ENCODE measurements around the gene GPR78.

DNA sequence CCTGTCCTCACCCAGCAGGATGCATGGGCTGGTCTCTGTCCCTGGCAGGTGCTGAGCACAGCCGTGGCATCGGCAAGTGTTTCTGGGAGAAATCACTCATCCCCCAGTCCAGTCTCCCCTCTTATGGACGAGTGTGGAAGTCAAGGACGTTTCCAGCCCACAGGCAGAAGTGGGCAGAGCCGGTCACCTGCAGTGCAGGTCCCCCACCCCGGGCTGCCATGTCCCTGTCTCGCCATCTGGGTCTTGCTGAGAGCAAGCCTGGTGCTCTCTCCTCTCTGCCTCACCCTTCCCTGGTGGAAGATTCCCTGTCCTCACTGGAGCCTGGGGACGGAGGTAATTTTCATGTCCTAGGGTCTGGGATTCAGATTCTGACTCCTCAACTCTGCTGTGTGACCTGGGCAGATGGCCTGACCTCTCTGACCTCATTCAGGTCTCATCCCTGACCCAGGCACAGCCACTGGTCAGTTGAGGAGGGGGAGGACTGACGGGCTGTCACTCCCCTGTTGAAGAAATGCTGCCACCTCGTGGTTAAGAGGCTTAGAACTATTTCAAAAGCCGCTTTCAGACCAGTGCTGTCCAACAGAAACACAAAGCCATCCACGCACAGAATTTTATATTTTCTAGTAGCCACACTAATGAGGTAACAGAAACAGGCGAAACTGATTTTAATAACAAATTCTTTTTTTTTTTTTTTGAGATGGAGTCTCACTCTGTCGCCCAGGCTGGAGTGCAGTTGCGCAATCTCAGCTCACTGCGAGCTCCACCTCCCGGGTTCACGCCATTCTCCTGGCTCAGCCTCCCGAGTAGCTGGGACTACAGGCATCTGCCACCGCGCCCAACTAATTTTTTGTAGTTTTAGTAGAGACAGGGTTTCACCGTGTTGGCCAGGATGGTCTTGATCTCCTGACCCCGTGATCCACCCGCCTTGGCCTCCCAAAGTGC lies 14.2 kb downstream of the GPR78 start:
- TF ChIP-seq EZH2phosphoT487 (IDR thresholded peaks at IDR 0.05; ENCODE audit: low read length) (no peak), EZH2 (optimal IDR thresholded peaks at IDR 0.05; ENCODE audit: low read depth, low read length) (no peak)
- TF ChIP-seq, protein P1, sequence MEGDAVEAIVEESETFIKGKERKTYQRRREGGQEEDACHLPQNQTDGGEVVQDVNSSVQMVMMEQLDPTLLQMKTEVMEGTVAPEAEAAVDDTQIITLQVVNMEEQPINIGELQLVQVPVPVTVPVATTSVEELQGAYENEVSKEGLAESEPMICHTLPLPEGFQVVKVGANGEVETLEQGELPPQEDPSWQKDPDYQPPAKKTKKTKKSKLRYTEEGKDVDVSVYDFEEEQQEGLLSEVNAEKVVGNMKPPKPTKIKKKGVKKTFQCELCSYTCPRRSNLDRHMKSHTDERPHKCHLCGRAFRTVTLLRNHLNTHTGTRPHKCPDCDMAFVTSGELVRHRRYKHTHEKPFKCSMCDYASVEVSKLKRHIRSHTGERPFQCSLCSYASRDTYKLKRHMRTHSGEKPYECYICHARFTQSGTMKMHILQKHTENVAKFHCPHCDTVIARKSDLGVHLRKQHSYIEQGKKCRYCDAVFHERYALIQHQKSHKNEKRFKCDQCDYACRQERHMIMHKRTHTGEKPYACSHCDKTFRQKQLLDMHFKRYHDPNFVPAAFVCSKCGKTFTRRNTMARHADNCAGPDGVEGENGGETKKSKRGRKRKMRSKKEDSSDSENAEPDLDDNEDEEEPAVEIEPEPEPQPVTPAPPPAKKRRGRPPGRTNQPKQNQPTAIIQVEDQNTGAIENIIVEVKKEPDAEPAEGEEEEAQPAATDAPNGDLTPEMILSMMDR (IDR thresholded peaks at IDR 0.05; ENCODE audit: low read length): peak; percentile 72

Measured in MM.1S (cell line).